ENCODE results near the gene ODF4.
A peak's percentile ranks its signal among the peaks of the same experiment; 100 is the strongest.

Gene ODF4

DNA sequence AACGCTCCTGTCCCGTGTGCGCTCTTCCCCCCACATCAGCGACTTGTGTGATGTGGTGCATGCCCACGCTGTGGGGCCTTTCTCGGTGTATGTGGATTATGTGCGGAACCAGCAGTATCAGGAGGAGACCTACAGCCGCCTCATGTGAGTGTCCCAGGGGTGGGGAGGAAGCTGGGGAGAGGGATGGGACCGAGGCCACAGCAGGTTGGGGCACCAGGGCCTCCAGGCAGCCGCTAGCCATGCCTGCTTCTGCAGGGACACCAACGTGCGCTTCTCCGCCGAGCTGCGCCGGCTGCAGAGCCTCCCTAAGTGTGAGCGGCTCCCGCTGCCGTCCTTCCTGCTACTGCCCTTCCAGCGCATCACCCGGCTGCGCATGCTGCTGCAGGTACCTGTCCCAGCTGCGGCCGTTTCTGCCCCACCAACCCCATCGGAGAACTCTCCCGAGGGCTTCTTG, 23.8 kb upstream of the ODF4 start:
- ATAC-seq (replicated peaks): no peak
- Mint-ChIP-seq H3K4me1 (peaks cover 0 to 7% of the 10 kb centered on the region in 2 donors), H3K4me3 (no peak overlapping the region), H3K36me3 (no peaks in the 10 kb centered on the region), H3K27ac (no peak overlapping the region), H3K27me3 (peaks cover 44 to 65% of the 10 kb centered on the region in 2 donors), H3K9me3 (peaks cover 0 to 2% of the 10 kb centered on the region in 2 donors)
- DNase-seq: no peak

DNA sequence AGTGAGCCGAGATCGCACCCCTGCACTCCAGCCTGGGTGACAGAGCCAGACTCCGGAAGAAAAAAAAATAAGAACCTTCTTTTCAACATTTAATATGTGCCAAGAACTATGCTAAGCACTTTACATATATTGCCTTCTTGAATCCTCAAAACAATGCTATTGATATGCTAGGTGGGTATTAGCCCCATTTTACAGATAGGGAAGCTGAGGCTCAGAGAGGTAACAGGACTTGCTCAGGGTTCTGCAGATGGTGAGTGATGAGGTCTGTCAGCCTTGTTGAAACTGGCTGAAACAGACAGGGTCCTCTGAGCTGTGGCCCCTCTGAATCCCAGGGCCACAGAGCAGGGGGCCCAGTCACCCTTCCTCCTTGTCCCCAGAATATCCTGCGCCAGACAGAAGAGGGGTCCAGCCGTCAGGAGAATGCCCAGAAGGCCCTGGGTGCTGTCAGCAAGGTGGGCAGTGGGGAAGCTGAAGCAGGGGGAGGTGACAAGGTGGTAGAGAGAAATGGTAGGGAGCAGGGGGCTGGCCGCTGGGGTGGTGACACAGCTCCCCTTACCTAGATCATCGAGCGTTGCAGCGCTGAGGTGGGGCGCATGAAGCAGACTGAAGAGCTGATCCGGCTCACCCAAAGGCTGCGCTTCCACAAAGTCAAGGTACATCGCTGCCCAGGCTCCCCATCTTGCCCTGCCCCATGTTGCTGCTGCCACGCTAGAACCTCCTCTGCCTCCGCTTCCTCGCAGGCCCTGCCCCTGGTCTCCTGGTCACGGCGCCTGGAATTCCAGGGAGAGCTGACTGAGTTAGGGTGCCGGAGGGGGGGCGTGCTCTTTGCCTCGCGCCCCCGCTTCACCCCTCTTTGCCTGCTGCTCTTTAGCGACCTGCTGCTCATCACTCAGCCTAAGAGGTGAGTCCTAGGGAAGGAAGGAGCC, 21.4 kb upstream of the ODF4 start:
- H3K27me3 Mint-ChIP-seq: peaks cover 35 to 58% of the 10 kb centered on the region in 2 donors

DNA sequence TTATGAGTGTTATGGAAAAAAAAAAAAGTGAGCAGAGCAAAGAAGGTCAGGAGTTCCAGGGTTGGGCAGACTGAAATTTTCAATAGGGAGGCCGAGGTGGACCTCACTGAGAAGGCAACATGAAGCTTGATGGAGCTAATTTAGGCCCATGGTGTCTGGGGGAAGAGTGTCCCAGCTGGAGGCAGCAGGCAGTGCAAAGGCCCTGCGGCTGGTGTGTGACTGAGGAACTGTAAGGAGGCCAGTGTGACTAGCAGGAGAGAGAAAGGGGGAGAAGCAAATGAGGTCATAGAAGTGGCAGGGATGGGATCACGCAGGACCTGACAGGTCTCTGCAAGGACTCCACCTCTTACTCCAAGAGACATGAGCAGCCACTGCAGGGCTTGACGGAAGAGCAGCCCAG, 19.4 kb upstream of the ODF4 start:
- peaks cover 0 to 2% of the 10 kb centered on the region in 2 donors for H3K9me3 Mint-ChIP-seq
- H3K27me3 Mint-ChIP-seq: peaks cover 37 to 58% of the 10 kb centered on the region in 2 donors
- H3K27ac Mint-ChIP-seq: no peak overlapping the region
- H3K36me3 Mint-ChIP-seq: peaks cover 0 to 2% of the 10 kb centered on the region in 2 donors
- peaks cover 9 to 17% of the 10 kb centered on the region in 2 donors for H3K4me1 Mint-ChIP-seq
- no peak overlapping the region for H3K4me3 Mint-ChIP-seq
- no peak for ATAC-seq (replicated peaks)
- DNase-seq: no peak

More for the DNA sequence above, 21.4 kb upstream of the ODF4 start:
- ATAC-seq (replicated peaks) (no peak), DNase-seq (no peak)
- Mint-ChIP-seq H3K4me1 (peaks cover 0 to 7% of the 10 kb centered on the region in 2 donors), H3K27ac (no peak overlapping the region), H3K36me3 (no peaks in the 10 kb centered on the region), H3K9me3 (peaks cover 0 to 2% of the 10 kb centered on the region in 2 donors), H3K4me3 (no peak overlapping the region)

DNA sequence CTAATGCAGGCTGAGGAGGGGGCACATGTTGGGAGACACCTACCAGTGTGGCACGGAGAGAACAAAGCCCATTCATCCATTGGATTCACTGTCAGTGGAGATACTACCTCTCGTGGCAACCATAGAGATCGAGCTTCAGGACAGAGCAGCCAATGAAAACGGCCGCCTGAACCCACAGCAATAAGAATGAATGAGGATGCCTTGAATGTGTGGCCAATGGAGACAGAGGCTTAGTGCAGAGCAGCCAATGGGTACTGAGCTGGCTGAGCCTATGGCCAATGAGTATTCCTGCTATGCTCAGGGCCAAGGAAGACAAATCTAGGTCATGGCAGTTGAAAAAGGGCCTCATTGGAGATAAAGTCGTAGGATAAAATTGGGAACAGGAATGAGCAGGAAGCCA, 18.6 kb upstream of the ODF4 start:
- Mint-ChIP-seq H3K4me3 (no peak overlapping the region), H3K27ac (no peak overlapping the region), H3K27me3 (peaks cover 37 to 58% of the 10 kb centered on the region in 2 donors), H3K36me3 (peaks cover 0 to 2% of the 10 kb centered on the region in 2 donors), H3K9me3 (peaks cover 0 to 2% of the 10 kb centered on the region in 2 donors), H3K4me1 (peaks cover 9 to 15% of the 10 kb centered on the region in 2 donors)
- ATAC-seq (replicated peaks) (no peak), DNase-seq (no peak)

DNA sequence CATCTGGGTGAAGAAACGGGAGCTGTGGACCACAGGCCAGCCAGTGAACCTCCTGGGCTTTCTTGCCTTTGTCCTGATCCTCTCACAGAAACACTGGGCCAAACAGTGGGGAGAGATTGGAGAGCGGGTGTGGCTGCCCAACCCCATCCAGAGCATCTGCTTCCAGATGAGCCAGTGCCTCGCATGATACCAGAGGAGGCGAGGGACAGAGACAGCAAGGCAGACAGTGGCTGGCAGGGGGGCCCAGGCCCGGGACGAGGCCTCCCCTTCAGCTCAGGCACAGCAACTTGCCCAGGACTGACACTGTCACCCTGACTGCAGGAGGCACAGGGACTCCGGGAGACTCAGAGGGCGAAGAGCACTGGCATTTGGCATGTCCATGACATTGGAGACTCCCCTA, 17.6 kb upstream of the ODF4 start:
- Mint-ChIP-seq H3K27ac (no peak overlapping the region), H3K4me1 (peaks cover 16 to 26% of the 10 kb centered on the region in 2 donors), H3K4me3 (no peak overlapping the region), H3K36me3 (peaks cover 0 to 2% of the 10 kb centered on the region in 2 donors), H3K27me3 (peaks cover 44 to 64% of the 10 kb centered on the region in 2 donors), H3K9me3 (peaks cover 0 to 2% of the 10 kb centered on the region in 2 donors)
- ATAC-seq (replicated peaks) (no peak), DNase-seq (no peak)

DNA sequence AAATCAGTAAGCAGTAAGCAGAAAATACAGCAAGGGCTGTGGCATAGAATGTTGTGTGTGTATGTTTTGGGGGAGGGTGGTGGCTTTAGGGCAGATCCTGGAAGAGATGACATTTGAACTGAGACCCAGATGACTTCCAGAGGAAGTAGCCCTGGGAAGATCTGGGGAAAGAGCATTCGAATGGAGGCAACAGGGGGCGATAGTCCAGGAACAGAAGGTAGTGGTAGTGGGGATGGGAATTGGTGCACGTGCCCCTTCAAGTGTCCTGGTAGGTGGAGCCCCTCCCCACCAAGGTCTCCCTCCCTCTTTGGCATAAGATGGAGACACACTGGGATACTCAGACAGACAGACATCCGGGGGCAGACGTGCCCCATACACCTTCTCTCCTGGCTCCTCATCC, 15.5 kb upstream of the ODF4 start:
- peaks cover 58 to 80% of the 10 kb centered on the region in 2 donors for H3K27me3 Mint-ChIP-seq
- no peak overlapping the region for H3K27ac Mint-ChIP-seq
- H3K36me3 Mint-ChIP-seq: peaks cover 0 to 2% of the 10 kb centered on the region in 2 donors
- ATAC-seq (replicated peaks) (no peak), DNase-seq (no peak)
- H3K9me3 Mint-ChIP-seq: peaks cover 0 to 2% of the 10 kb centered on the region in 2 donors
- H3K4me3 Mint-ChIP-seq: no peak overlapping the region
- peaks cover 17 to 30% of the 10 kb centered on the region in 2 donors for H3K4me1 Mint-ChIP-seq

DNA sequence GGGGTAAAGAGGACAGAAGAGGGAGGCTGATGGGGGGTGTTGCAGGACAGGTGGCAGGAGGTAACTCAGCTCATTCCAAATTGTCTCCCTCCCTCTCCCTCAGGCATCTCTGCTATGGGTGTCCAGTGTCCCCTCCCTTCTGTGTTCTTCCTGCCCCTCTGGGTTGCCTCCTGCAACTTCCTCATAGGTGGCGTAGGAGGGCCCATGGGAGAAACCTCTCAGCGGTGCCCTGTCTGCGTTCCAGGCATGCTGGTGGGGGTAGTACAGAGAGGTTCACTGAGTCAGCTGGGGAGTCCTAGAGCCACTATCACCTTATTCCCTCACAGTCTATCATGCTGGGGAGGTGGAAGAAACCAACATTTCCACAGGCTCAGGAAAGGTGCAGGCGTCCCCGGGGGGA, 14.7 kb upstream of the ODF4 start:
- Mint-ChIP-seq H3K4me1 (peaks cover 17 to 30% of the 10 kb centered on the region in 2 donors), H3K9me3 (peaks cover 0 to 2% of the 10 kb centered on the region in 2 donors), H3K36me3 (peaks cover 0 to 2% of the 10 kb centered on the region in 2 donors), H3K27ac (no peak overlapping the region), H3K27me3 (peaks cover 61 to 80% of the 10 kb centered on the region in 2 donors), H3K4me3 (no peak overlapping the region)
- peak in 1 of 2 donors; percentile 41 for ATAC-seq (replicated peaks)
- no peak for DNase-seq

DNA sequence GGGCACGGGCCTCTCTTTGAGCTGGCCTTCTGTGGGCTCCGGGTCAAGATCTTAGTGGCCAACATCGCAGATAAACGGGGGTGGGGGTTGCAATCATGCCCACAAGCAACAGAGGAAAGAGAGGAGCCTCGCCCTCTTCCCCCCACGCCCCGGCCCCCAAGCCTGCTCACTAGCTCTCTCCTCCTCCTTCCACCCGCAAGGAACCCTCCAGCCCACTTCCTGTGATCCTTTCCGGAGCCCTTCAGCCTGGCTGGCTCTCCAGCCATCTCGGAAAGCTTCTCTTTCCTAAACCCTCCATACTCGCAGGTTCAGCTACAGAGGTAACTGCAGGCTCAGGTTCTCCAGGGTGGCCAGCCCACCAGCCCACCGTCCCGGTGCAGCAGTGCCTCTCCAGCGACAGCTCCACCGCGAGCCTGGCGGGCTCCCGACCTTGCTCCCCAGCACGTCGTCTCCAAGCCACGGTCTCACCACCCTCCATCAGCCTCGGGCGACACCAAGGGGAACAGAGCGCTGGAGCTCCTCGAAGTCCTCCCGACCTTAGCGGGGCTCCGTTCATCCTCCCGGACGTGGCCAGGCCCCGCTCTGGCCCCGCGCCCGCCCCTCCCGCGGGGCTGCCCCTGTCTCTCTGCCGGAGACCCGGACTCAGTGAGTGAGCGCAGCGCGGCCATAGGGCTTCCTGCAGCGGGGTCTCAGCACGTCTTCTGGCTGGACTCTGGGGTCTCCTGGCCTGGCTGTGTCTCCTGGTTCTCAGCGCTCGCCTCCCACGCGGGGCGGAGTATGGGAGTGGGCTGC, 12.9 kb upstream of the ODF4 start:
- DNase-seq (peak; percentile 9), ATAC-seq (replicated peaks) (peak; percentile 66 to 80)
- Mint-ChIP-seq H3K4me3 (peak overlapping the region; percentile 73 to 83), H3K36me3 (peaks cover 0 to 2% of the 10 kb centered on the region in 2 donors), H3K9me3 (no peaks in the 10 kb centered on the region), H3K27me3 (peaks cover 59 to 68% of the 10 kb centered on the region in 2 donors), H3K4me1 (peaks cover 17 to 30% of the 10 kb centered on the region in 2 donors), H3K27ac (peak overlapping the region; percentile 80)

DNA sequence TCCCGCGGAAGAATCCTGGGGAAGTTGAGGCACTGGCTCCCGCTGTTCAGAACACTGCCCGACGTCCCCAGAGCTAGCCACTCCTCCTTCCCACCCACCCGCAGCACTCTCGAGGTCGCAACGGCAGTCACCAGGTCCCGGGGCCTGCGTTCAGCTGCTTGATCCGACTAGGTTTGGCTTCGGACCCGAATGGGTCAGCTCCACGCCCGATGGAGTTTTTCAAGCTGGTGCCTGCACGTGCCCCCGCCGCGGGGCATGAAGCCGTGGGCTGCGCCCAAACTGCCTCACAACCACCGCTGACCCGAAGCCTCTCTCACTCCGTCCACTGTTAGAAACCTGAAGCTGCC, 12.4 kb upstream of the ODF4 start:
- Mint-ChIP-seq H3K27ac (no peak overlapping the region), H3K4me3 (peak overlapping the region; percentile 73 to 83), H3K27me3 (peaks cover 60 to 73% of the 10 kb centered on the region in 2 donors), H3K36me3 (peaks cover 0 to 2% of the 10 kb centered on the region in 2 donors), H3K9me3 (no peaks in the 10 kb centered on the region), H3K4me1 (peaks cover 17 to 30% of the 10 kb centered on the region in 2 donors)
- ATAC-seq (replicated peaks) (peak; percentile 29 to 33), DNase-seq (no peak)

DNA sequence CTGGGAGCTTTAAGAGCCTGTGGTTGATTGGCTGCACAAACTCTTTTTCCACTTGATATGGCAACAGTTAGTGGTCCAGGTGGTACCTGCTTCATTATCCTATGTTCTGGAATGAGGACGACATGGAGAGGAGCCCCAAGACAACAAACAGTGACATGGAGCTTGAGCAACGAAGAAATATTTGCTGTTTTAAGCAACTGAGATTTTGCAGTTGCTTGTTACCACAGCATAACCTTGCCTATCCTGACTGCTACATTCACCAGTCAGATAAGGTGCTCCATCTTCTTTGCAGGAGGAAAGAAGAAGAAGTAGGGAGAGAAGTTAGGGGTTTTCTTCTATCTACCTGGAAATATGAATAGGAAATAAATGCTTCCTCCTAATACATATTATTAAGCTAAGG, 7.5 kb upstream of the ODF4 start:
- ATAC-seq (replicated peaks) (no peak), DNase-seq (no peak)
- H3K4me1 Mint-ChIP-seq: peaks cover under 1 to 4% of the 10 kb centered on the region in 2 donors
- no peaks in the 10 kb centered on the region for H3K9me3 Mint-ChIP-seq
- no peak overlapping the region for H3K4me3 Mint-ChIP-seq
- H3K27me3 Mint-ChIP-seq: peaks cover 36 to 39% of the 10 kb centered on the region in 2 donors
- no peak overlapping the region for H3K27ac Mint-ChIP-seq
- H3K36me3 Mint-ChIP-seq: no peaks in the 10 kb centered on the region

DNA sequence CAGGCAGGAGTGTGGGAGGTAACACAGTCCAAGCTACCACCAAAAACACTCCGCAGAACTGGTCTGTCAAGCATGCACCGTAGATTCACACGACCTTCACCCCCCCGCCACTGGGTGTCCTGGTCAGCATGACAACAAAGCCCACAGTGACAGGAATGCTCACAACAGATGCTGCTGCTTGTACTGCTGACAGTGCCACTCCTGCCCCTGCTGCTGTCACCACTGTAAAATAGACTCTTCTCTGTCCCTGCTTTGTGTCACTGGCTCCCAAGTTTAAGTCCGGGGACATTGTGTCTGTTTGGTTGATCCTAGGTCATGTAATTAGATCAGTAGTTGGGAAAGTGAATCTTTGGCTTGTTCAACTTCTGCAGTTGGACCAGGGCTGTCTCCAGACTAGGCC, 7.0 kb upstream of the ODF4 start:
- ATAC-seq (replicated peaks) (no peak), DNase-seq (no peak)
- Mint-ChIP-seq H3K27ac (no peak overlapping the region), H3K27me3 (peaks cover 31 to 35% of the 10 kb centered on the region in 2 donors), H3K4me3 (no peak overlapping the region), H3K36me3 (no peaks in the 10 kb centered on the region), H3K9me3 (no peaks in the 10 kb centered on the region), H3K4me1 (peaks cover under 1 to 1% of the 10 kb centered on the region in 2 donors)

DNA sequence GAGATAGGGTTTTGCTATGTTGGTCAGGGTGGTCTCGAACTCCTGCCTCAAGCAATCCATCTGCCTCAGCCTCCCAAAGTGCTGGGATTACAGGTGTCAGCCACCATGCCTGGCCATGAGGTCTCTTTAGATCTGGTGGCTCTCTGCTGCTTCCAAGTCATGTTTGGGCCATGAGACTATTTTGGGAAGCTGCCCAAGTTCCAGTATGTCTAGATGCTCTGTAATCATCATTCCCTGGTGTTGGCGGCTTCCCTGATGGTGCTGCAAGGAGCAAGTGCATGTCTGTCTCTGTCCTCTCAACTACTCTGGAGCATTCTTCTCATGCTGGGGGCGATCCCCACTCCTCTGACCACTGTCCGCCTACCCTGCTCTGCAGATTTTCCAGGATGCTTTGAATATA, 6.4 kb upstream of the ODF4 start:
- H3K9me3 Mint-ChIP-seq: no peaks in the 10 kb centered on the region
- ATAC-seq (replicated peaks): no peak
- H3K4me3 Mint-ChIP-seq: no peak overlapping the region
- no peak overlapping the region for H3K27ac Mint-ChIP-seq
- H3K4me1 Mint-ChIP-seq: peaks cover 6 to 7% of the 10 kb centered on the region in 2 donors
- DNase-seq: no peak
- H3K27me3 Mint-ChIP-seq: peaks cover 25 to 31% of the 10 kb centered on the region in 2 donors
- no peaks in the 10 kb centered on the region for H3K36me3 Mint-ChIP-seq

DNA sequence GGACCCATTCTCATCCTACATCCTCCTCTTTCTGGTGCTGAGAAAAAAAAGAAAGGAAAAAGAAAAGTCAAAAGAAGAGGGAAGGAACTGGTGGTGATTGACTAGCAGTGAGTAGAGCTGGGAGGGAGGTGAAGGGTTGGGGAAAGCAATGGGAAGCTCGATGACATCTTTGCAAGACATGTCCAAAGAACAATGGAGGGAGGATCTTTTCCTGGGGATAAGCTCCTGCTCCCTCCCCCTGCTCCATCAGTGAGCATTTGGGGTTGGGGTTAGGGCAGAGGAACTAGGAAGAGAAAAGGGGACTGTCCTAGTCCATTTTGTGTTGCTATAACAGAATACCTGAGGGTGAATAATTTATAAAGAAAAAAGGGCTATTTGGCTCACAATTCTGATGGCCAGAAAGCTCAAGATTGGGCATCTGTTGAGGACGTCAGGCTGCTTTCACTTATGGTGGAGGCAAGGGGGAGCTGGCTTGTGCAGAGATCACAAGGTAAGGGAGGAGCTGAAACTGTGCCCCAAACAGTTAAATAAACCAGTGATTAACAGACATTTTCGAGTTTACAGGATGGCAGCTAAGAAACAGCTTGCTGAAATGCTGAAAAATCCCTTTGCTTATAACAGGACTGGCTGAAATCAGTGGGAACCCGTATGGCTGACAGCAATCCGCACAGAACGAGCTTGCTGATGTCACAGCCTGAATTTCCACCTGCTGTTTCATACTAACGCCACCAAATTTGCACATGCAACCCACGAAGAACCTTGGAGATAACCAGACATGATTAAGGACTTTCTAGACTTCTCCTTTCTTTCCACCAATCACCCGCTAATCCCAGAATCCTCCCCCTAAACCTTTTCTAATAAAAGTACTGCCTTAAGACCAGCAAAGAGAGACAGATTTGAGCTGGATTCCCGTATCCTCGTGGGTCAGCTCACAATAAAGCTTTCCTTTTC, 1.6 kb upstream of the ODF4 start:
- H3K4me3 Mint-ChIP-seq: peak overlapping the region; percentile 30 to 39
- H3K9me3 Mint-ChIP-seq: no peaks in the 10 kb centered on the region
- ATAC-seq (replicated peaks) (peak; percentile 49 to 52), DNase-seq (no peak)
- no peak overlapping the region for H3K27ac Mint-ChIP-seq
- H3K27me3 Mint-ChIP-seq: peaks cover 0 to 11% of the 10 kb centered on the region in 2 donors
- H3K4me1 Mint-ChIP-seq: peaks cover 8 to 13% of the 10 kb centered on the region in 2 donors
- no peaks in the 10 kb centered on the region for H3K36me3 Mint-ChIP-seq

Data from stimulated activated naive B cell treated with anti-CD40 and anti-IgM and Interleukin-4, amounts not matched to agents 10 μg/mL and 1 μg/mL and 100 μg/mL, for 72 hours (primary cell).